CD4-positive, alpha-beta memory T cell (primary cell): Measurements from ENCODE around the gene TPCN1. TPM values are rescaled to one million over a fixed set of nuclear protein-coding genes. Genes with fewer than 3 reads are reported as not detected.
A peak's percentile ranks its signal among the peaks of the same experiment; 100 is the strongest.

ENCODE experiments used
- CTCF ChIA-PET: fragments of 350-600 bp; sonication (Branson Sonifier 250); formaldehyde crosslinking; loops from one replicate; lab custom pipeline; 2021; ENCODE audit warnings: inconsistent platforms; ENCODE audit not compliant: partially characterized antibody; lab: Charles Lee
- POLR2A ChIA-PET: fragments of 350-600 bp; sonication (Branson Sonifier 250); formaldehyde crosslinking; loops from one replicate; lab custom pipeline; 2021; ENCODE audit not compliant: partially characterized antibody; lab: Charles Lee
- DNase-seq, 5 donors: peaks; one replicate each; pipeline versions ENCODE4 v3.0.0 to v3.0.0-alpha.2; 2020 to 2022; ENCODE audit warnings: mixed read lengths in 1 of 5
- H3K27ac ChIP-seq: one replicate; pipeline ENCODE4 v1.7.0; 2013; ENCODE audit warnings: low read depth, low read length
- H3K27me3 ChIP-seq: 2 replicates; pipeline ENCODE4 v1.7.0; 2013; ENCODE audit warnings: mild to moderate bottlenecking, low read length, moderate library complexity; ENCODE audit not compliant: insufficient read depth
- H3K36me3 ChIP-seq: 2 replicates; pipeline ENCODE4 v1.7.0; 2013; ENCODE audit warnings: mild to moderate bottlenecking, low read length, moderate library complexity; ENCODE audit not compliant: insufficient read depth
- H3K4me1 ChIP-seq: 2 replicates; pipeline ENCODE4 v1.7.0; 2013; ENCODE audit warnings: mild to moderate bottlenecking, low read length, moderate library complexity; ENCODE audit not compliant: insufficient read depth
- H3K4me3 ChIP-seq, 2 donors: one replicate each; pipeline ENCODE4 v1.7.0; 2013; ENCODE audit warnings: low read length in 2 of 2, mild to moderate bottlenecking in 1 of 2
- H3K9me3 ChIP-seq, 2 donors: one replicate each; pipeline ENCODE4 v1.7.0; 2013; ENCODE audit warnings: low read length in 2 of 2, control low read depth in 1 of 2; ENCODE audit not compliant: control insufficient read depth in 1 of 2
- H3K27ac Mint-ChIP-seq, 7 donors: one replicate each; pipeline ENCODE4 v1.8.0; 2020 to 2021; ENCODE audit warnings: mixed read lengths in 7 of 7, mild to moderate bottlenecking in 6 of 7, inconsistent platforms in 3 of 7, moderate library complexity in 3 of 7
- H3K27me3 Mint-ChIP-seq, 2 donors: one replicate each; pipeline ENCODE4 v1.8.0; 2020 to 2021; ENCODE audit warnings: mixed read lengths in 2 of 2
- H3K36me3 Mint-ChIP-seq, 2 donors: one replicate each; pipeline ENCODE4 v1.8.0; 2020 to 2021; ENCODE audit warnings: mixed read lengths in 2 of 2, inconsistent platforms in 1 of 2, mild to moderate bottlenecking in 1 of 2
- H3K4me1 Mint-ChIP-seq, 4 donors: one replicate each; pipeline ENCODE4 v1.8.0; 2020 to 2021; ENCODE audit warnings: mixed read lengths in 4 of 4, mild to moderate bottlenecking in 1 of 4
- H3K4me3 Mint-ChIP-seq, 8 donors: one replicate each; pipeline ENCODE4 v1.8.0; 2020 to 2021; ENCODE audit warnings: mixed read lengths in 8 of 8, mild to moderate bottlenecking in 7 of 8, moderate library complexity in 6 of 8, inconsistent platforms in 3 of 8
- H3K9me3 Mint-ChIP-seq, 8 donors: one replicate each; pipeline ENCODE4 v1.8.0; 2020 to 2021; ENCODE audit warnings: mixed read lengths in 8 of 8, mild to moderate bottlenecking in 5 of 8, inconsistent platforms in 3 of 8, moderate library complexity in 1 of 8
- intact Hi-C: fragments of 100-400 bp; cut with micrococcal nuclease; formaldehyde crosslinking; loops from one replicate; pipeline ENCODE4 v1.15.1; 2023
- polyA plus RNA-seq, 2 donors: library from polyadenylated mRNA; unstranded; fragments of 300-500 nt; fragmentation: Illumina TruSeq; gene quantifications; one replicate each; pipeline ENCODE4 v1.2.3, GENCODE V29; 2021
- total RNA-seq, 2 experiments: library from RNA; stranded (reverse); gene quantifications; one replicate each; pipeline ENCODE4 v1.2.3, GENCODE V29; 2021

TPCN1 gene
- total and polyA plus RNA-seq, 4 experiments from 2014 or later, result 8.5 to 94.2 (median 49.9) TPM

- Mint-ChIP-seq H3K4me3 (peak overlapping the region; percentile 92 to 99 (median 98)), H3K27me3 (no peaks in the 10 kb centered on the region), H3K4me1 (peaks cover 24 to 60% (median 40%) of the 10 kb centered on the region in 4 donors), H3K36me3 (peaks cover 21 to 42% of the 10 kb centered on the region in 2 donors), H3K27ac (peak overlapping the region; percentile 84 to 96 (median 89)), H3K9me3 (no peaks in the 10 kb centered on the region)
- CTCF ChIA-PET, result no interaction called here
- intact Hi-C loops, result no loop called here
- POLR2A ChIA-PET, result interaction anchor here (0.6 to 2.0 kb wide), 6 partner anchors 9 to 356 kb away, joined by 3 to 10 read pairs (median 6); partner anchors contain the start of genes DDX54, OAS2, PLBD2 and RITA1
- peaks cover 21% of the 10 kb centered on the region for H3K4me1 ChIP-seq
- peak overlapping the region; percentile 50 for H3K27ac ChIP-seq
- H3K27me3 ChIP-seq, result no peaks in the 10 kb centered on the region
- peak overlapping the region; percentile 69 to 79 for H3K4me3 ChIP-seq
- DNase-seq, result peak in 4 of 5 donors; percentile 31 to 41 (median 38)
- peaks cover 11% of the 10 kb centered on the region for H3K36me3 ChIP-seq
- no peaks in the 10 kb centered on the region for H3K9me3 ChIP-seq
Observed at GRCh38 chr12:113333877-113334785, 112.9 kb downstream of the TPCN1 start.

DNA sequence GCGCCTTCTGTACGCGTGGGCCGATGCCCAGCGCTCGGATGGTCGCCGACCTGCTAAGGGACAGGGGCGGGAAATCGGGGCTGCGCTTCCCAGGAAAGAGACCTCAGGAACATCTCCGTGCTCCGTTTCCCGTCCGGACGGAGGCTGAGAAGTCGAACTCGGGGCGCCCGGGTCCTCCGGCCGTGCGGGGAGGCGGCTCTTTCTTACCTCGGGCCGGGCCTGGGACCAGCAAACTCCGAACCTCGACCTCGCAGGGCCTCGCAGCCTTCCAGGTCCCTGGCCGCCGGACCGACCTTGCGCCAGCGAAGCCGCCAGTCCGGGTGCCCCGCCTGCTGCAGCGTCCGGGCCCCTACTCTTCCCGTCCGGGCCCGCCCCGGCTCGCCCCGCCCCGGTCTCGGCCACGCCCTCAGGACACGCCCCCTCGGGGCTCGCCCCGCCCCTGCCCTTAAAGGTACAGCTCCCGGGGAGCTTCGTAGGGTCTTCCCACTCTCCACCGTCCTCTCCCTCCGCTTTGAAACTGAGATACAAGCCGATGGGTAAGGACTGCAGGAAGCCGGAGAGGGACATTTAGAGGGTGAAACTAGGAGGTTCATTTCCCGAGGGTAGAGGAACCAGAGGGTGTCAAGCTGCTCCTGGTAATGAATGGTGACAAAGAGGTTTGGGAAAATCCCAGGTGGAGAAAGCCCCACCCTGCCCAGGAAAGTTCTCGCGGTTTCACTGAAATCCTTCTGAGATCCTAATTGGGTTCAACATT lies 113.7 kb downstream of the TPCN1 start, which contains the start of gene SLC8B1:
SLC8B1 (minus strand) TSS at position 324 of the 754 bp plus-strand sequence. CDS start 2,231 bp downstream, outside the sequence.
- peaks cover 11% of the 10 kb centered on the region for H3K36me3 ChIP-seq
- peaks cover 21% of the 10 kb centered on the region for H3K4me1 ChIP-seq
- peak within 1 kb of the TSS; percentile 92 to 99 (median 98) for H3K4me3 Mint-ChIP-seq
- ChIA-PET POLR2A (interaction anchor here (1.1 to 2.0 kb wide), 5 partner anchors 15 to 357 kb away, joined by 3 to 10 read pairs (median 7); partner anchors contain the start of genes DDX54, OAS2, PLBD2 and RITA1), CTCF (interaction anchor here (0.7 to 0.9 kb wide), 3 partner anchors 8 to 24 kb away, joined by 3 to 4 read pairs (median 4); no protein-coding TSS in a partner anchor)
- H3K27ac ChIP-seq, result peak within 1 kb of the TSS; percentile 50
- H3K27me3 Mint-ChIP-seq, result no peaks in the 10 kb centered on the region
- peak within 1 kb of the TSS; percentile 69 to 79 for H3K4me3 ChIP-seq
- peaks cover 17 to 34% of the 10 kb centered on the region in 2 donors for H3K36me3 Mint-ChIP-seq
- intact Hi-C loops, result loop anchor here (1.0 kb wide), 4 partner anchors 23 to 397 kb away; partner anchors contain the start of genes DDX54, OAS3, PLBD2 and RITA1
- H3K4me1 Mint-ChIP-seq, result peaks cover 19 to 52% (median 36%) of the 10 kb centered on the region in 4 donors
- H3K27ac Mint-ChIP-seq, result peak within 1 kb of the TSS; percentile 84 to 96 (median 89)
- no peaks in the 10 kb centered on the region for H3K27me3 ChIP-seq
- peak; percentile 75 to 85 (median 76) for DNase-seq
- H3K9me3 Mint-ChIP-seq, result no peaks in the 10 kb centered on the region
- no peaks in the 10 kb centered on the region for H3K9me3 ChIP-seq

GRCh38 chr12:113339540-113339939 lies 118.3 kb downstream of the TPCN1 start:
- ChIA-PET CTCF (no interaction called here), POLR2A (no interaction called here)
- H3K27ac ChIP-seq, result no peak overlapping the region
- H3K4me1 Mint-ChIP-seq, result peaks cover under 1 to 12% (median 6%) of the 10 kb centered on the region in 4 donors
- peaks cover 0 to 1% of the 10 kb centered on the region in 2 donors for H3K36me3 Mint-ChIP-seq
- no peaks in the 10 kb centered on the region for H3K9me3 Mint-ChIP-seq
- H3K4me3 Mint-ChIP-seq, result no peak overlapping the region
- H3K36me3 ChIP-seq, result no peaks in the 10 kb centered on the region
- H3K4me1 ChIP-seq, result peaks cover 6% of the 10 kb centered on the region
- H3K4me3 ChIP-seq, result no peak overlapping the region
- H3K27me3 Mint-ChIP-seq, result no peaks in the 10 kb centered on the region
- no peak overlapping the region for H3K27ac Mint-ChIP-seq
- no peaks in the 10 kb centered on the region for H3K27me3 ChIP-seq
- intact Hi-C loops, result no loop called here
- DNase-seq, result no peak
- no peaks in the 10 kb centered on the region for H3K9me3 ChIP-seq

DNA sequence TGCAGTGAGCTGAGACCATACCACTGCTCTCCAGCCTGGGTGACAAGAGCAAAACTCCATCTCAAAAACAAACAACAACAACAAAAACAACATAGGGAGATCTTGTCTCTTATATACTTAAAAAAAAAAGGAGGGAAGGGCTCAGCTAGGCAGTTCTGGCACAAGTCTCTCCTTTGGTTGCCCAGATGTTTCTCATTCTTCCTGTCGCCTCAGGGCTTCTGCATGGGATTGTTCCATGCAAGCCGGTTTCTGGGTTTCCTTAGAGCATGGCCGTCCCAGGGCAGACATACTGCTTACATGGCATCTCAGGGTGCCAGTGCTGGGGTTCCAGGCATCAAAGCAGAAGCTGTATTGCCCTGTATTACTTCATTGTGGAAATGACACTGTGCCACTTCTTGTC lies 118.8 kb downstream of the TPCN1 start:
- no peak overlapping the region for H3K4me3 ChIP-seq
- Mint-ChIP-seq H3K4me1 (peaks cover 0 to 9% (median 4%) of the 10 kb centered on the region in 4 donors), H3K4me3 (no peak overlapping the region), H3K36me3 (no peaks in the 10 kb centered on the region), H3K27ac (no peak overlapping the region), H3K9me3 (no peaks in the 10 kb centered on the region), H3K27me3 (no peaks in the 10 kb centered on the region)
- H3K27ac ChIP-seq, result no peak overlapping the region
- H3K36me3 ChIP-seq, result no peaks in the 10 kb centered on the region
- CTCF ChIA-PET, result no interaction called here
- H3K27me3 ChIP-seq, result no peaks in the 10 kb centered on the region
- DNase-seq, result no peak
- intact Hi-C loops, result no loop called here
- H3K9me3 ChIP-seq, result no peaks in the 10 kb centered on the region
- POLR2A ChIA-PET, result no interaction called here
- peaks cover 6% of the 10 kb centered on the region for H3K4me1 ChIP-seq

DNA sequence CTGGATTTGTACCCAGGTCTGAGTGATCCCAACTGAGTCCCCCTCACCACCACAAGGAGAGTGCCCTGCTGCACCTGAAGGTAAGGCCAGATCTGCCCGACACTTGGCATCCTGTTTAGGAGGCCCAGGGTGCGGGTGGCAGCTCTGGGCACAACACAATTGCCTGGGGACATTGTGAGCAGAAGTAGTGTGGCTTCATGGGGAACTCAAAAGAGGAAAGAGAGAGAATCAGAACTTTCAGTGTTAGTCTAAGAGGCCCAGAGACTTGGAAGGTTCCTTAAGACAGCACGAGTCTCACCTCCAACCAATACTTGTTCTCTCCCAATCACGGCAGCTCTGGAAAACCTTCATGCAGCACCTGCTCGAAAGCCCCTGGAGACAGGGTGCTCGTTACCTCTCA lies 120.3 kb downstream of the TPCN1 start:
- Histone ChIP-seq H3K4me1 (no peaks in the 10 kb centered on the region), H3K36me3 (no peaks in the 10 kb centered on the region), H3K27me3 (no peaks in the 10 kb centered on the region), H3K27ac (no peak overlapping the region), H3K9me3 (no peaks in the 10 kb centered on the region), H3K4me3 (no peak overlapping the region)
- H3K27ac Mint-ChIP-seq, result peak overlapping the region in 1 of 7 donors; percentile 29
- H3K9me3 Mint-ChIP-seq, result no peaks in the 10 kb centered on the region
- H3K4me1 Mint-ChIP-seq, result peaks cover 0 to 8% (median 2%) of the 10 kb centered on the region in 4 donors
- POLR2A ChIA-PET, result no interaction called here
- no peak for DNase-seq
- H3K27me3 Mint-ChIP-seq, result no peaks in the 10 kb centered on the region
- intact Hi-C loops, result no loop called here
- CTCF ChIA-PET, result interaction anchor here (1.1 kb wide), 1 partner anchor 13 kb away, joined by 3 read pairs; no protein-coding TSS in a partner anchor
- no peaks in the 10 kb centered on the region for H3K36me3 Mint-ChIP-seq
- H3K4me3 Mint-ChIP-seq, result no peak overlapping the region

DNA sequence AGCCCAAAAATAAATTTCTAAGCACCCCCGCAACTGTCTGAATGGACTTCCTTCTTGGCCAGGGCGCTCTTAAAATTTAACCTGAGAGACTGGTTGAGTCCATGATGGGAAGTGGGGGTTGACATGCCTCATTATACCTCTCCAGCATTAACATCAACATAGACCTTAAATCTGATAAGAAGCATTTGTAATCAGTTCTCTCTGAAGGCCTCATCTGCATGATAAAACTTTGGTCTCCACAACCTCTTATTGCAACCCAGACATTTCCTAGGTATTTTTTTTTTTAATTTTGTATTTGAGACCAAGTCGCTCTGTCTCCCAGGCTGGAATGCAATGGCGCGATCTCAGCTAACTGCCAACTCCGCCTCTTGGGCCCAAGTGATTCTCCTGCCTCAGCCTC lies 124.1 kb downstream of the TPCN1 start:
- Mint-ChIP-seq H3K27ac (no peak overlapping the region), H3K4me3 (no peak overlapping the region), H3K4me1 (no peaks in the 10 kb centered on the region), H3K27me3 (peaks cover 0 to 3% of the 10 kb centered on the region in 2 donors), H3K36me3 (no peaks in the 10 kb centered on the region), H3K9me3 (no peaks in the 10 kb centered on the region)
- Histone ChIP-seq H3K9me3 (no peaks in the 10 kb centered on the region), H3K27ac (no peak overlapping the region), H3K27me3 (no peaks in the 10 kb centered on the region), H3K4me3 (no peak overlapping the region), H3K36me3 (no peaks in the 10 kb centered on the region), H3K4me1 (no peaks in the 10 kb centered on the region)
- POLR2A ChIA-PET, result no interaction called here
- no peak for DNase-seq
- CTCF ChIA-PET, result no interaction called here
- intact Hi-C loops, result no loop called here
